CD4-positive, alpha-beta T cell treated with Interleukin-4 for 4 hours (primary cell): Measurements from ENCODE around the gene SDC3.
"Not testable (repeated sequence)": the region's sequence is repeated elsewhere in the genome, so short reads cannot be mapped to it uniquely, and the experiment has no call there.

Experiments used
- DNase-seq: peaks from one replicate; pipeline ENCODE4 v3.0.0-alpha.2; 2020

The SDC3 gene

DNA sequence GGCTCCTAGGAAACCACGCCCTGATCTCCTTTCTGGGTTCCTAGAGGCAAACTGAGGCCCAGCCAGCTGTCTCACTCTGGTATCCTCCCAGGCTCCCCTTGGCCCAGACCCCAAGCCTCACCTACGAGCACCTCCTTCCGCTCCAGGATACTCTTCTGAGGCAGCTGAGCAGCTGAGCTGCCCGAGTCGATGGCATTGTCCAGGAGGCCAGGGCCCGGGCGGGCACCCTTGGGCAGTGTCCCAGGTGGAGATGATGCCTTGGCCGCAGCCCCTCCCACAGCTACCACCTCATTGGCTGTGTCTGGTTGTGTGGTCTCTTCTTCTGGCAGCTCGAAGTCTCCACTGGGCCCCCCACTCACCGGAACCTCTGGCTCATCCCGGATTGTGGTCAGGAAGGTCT, 34.4 kb downstream of the SDC3 start:
- no peak for DNase-seq

DNA sequence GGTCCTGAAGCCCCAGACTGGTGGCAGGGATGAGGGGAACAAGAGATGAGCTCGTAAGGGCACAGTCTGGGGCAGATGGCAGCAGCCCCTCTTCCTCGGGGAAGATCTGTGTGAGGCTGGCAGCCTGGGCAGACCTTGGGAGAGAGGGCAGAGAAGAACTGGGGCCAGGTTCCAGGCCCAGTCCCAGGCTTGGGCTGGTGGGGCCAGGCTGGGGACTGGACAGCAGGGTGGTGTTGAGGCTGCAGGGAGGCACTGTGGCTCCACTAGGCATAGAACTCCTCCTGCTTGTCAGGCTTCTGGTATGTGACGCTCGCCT, 35.7 kb downstream of the SDC3 start:
- DNase-seq, result no peak

- DNase-seq, result no peak
Observed at GRCh38 chr1:30872033-30872947, 36.3 kb downstream of the SDC3 start.

- DNase-seq, result no peak
Observed at GRCh38 chr1:30871276-30871871, 37.2 kb downstream of the SDC3 start.

GRCh38 chr1:30870656-30871055, 37.9 kb downstream of the SDC3 start:
- DNase-seq, result no peak

GRCh38 chr1:30870035-30870434, 38.5 kb downstream of the SDC3 start:
- DNase-seq, result no peak

DNA sequence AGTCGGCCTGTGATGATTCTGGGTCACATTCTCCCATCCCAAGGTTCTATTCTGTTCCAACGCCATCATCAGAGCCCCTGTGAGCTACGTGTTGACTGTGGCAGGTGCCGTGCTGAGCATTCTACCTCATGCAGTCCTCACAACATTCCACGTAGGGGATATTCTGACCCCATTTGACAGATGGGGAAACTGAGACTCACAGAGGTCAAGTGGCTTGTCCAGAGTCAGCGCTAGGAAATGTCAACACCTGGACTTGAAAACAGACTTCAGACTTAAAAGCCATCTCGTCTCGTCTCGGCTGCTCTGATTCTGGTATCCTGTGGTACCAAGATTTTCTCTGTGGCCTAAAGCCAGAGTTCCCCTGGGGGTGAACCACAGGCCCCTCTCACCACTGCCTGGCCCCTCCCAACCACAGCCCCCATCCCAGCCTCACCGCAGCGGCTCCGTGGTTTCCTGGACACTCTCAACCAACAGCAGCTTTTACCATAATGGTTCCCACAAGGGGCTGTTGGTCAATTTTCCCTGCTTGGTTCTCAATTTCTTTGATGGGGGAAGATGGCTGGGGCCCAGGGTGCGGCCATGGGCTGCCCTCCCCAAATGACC, 39.6 kb downstream of the SDC3 start:
- no peak for DNase-seq

- DNase-seq, result not testable (repeated sequence)
Observed at GRCh38 chr1:30868057-30868456, 40.5 kb downstream of the SDC3 start.

DNA sequence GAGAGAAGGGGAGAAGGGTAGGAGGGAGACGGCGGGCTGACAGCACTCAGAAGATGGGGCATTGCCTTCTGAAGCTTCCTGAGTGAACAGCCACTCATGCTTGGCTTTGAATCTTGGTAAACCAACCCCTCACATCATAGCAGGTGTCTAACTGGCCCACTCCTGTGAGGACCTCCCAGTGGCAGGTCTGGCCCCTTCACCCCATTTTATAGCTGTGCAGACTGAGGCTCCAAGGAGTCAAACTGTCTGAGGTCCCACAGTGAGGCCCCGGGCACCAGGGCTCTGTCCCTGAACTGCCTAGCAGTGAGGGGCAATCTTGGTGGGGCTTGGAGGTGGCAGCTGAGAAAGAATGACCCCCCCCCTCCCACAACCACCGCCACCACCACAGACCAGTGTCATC, 41.0 kb downstream of the SDC3 start:
- DNase-seq, result no peak

- DNase-seq, result no peak
Observed at GRCh38 chr1:30866594-30866993, 42.0 kb downstream of the SDC3 start.

DNA sequence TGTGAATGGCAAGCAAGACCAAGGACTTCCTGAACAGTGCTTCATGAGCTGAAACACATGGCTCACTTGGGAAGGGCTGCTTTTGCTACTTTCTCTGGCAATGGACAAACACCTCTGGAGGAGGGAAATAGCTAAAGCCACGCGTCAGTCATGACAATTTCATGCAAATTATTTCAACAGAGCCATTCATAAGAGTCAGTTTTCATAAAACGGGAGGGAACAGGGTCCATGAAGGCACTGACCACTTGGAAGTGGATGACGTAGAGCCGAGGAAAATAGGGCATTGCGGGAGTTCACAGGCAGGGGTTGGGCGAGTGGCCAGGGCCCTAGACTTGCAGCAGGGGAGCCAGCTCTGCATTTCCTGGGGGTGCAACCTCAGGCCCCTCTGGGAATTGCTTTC, 43.9 kb downstream of the SDC3 start:
- DNase-seq, result no peak

DNA sequence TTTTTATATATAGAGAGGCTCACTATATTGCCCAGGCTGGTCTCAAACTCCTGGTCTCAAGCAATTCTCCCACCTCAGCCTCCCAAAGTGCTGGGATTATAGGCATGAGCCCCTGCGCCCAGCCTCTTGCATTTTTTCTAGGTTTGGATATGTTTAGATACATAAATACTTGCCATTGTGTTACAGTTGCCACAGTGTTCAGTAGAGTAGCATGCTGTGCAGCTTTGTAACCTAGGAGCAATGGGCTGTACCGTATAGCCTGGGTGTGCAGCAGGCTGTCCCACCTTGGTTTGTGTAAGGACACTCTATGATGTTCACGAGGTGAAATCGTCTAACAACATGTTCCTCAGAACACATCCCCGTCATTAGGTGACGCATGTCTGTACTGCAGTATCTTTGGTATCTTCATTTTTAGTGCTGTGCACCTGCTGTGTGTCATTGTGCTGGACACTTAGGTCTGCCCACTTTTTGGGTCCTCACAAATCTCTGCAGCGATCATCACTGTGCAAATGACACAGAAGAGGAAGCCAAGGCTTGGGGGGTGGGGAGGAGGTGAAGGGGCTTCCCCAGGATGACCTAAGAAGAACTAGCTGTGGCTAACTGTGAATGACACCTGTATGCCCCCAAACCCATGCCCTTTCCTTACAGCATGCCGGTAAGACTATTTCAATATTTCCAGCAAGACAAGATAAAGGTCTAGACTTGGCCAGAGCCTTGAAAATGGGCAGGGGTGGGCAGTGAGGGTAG, 44.5 kb downstream of the SDC3 start:
- no peak for DNase-seq

- no peak for DNase-seq
Observed at GRCh38 chr1:30860320-30860652, 48.3 kb downstream of the SDC3 start.

DNA sequence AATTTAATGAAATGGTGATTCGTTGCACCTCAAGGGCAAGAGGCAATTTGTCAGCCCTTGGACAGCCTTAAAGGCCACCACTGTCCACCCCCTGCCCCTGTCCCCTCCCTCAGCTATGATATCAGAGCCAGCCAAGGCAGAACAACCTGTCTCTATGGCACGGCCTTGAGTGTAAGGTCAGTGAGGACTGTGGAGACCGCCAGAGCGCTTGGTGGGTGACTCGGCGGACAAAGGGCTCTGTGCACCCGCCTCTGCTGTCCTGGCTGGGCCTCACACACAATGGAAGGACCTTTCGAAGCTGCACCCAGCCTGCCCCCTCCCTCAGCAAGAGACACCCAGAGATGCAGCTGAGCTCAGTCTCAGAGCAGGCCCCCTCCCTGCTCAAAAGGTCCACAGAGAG, 50.6 kb downstream of the SDC3 start:
- no peak for DNase-seq

DNA sequence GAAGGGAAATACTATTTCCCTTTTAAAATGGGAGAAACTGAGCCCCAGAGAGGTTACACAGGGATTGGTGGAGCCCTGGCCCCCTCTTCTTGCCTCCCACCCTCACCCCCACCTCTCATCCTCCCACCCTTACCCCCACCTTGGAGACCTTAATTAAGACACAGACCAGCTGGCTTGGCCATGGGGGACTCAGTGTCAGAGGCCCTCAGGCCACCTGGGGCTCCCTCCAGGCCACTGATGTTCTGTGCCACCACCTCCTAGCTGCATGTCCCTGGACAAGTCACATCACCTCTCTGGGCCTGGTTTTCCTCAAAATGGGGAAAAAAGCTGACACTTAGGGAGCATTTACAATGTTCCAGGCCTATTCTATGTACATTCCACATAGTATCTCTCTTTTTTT, 51.5 kb downstream of the SDC3 start:
- no peak for DNase-seq

GRCh38 chr1:30856260-30856790, 52.2 kb downstream of the SDC3 start:
- no peak for DNase-seq

DNA sequence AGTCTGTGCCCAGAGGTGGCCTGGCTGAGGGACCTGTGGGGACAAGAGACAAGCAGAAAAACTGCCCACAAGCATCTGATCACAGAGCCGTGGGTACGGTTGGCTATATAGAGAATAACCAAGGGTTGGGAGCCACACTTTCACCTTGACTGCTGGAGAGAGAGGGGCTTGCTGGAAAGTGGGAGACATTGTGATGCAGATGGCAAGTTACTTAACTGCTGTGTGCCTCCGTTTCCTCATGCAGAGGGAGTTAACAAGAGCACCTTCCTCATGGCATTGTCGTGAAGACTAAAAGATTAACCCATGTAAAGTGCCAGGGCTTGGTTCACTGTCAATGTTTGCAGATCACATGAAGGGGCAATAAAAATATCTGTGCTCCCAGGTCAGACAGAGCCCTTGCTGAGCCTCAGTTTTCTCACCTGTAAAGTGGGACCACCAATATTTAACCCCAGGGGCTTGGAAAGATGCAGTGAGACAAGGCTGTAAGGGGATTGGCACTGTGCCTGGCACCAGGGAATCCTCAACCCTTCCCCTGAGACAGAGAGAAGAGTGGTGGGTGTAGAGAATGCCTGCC, 52.8 kb downstream of the SDC3 start:
- no peak for DNase-seq

- DNase-seq, result no peak
Observed at GRCh38 chr1:30853350-30853749, 55.2 kb downstream of the SDC3 start.

DNA sequence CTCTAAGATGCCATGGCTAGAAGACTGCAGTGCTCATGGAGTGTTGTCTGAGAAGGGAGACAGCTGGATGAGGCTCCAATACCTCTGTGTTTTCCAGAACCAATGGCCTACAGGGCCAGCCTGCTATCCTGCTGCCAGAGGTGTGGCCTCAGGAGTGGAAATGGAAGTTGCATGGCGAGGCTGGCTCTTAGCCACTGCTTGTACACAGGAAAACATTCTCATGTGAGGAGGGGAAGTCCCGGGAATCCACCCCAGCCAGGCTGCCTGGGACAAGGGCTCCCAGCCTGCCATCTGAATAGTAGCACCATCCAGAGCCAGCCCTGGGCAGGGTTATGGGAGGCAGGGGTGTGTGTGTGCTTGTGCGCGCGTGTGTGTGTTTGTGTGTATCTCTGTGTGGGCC, 56.5 kb downstream of the SDC3 start:
- no peak for DNase-seq

GRCh38 chr1:30851286-30851685, 57.3 kb downstream of the SDC3 start:
- no peak for DNase-seq

GRCh38 chr1:30850607-30851006, 58.0 kb downstream of the SDC3 start:
- DNase-seq, result no peak

DNA sequence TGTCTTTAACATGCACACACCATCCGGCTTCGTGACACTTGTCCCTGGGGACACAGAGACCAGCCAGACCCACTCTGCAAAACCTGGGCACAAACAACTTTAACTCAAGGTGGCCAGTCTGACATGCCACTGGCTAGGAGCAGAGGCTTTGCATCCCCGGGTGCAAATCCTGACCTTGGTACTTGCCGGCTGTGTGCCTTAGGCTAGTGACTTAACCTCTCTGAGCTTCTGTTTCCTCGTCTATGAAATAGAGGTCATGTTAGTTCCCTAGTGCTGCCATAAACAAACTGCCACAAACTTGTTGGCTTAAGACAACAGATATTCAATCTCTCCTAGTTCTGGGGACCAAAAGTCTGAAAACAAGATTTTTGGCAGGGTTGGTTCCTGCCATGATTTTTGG, 60.4 kb downstream of the SDC3 start:
- no peak for DNase-seq

GRCh38 chr1:30847358-30847972, 61.1 kb downstream of the SDC3 start:
- DNase-seq, result no peak
